Stimulated activated CD8-positive, alpha-beta memory T cell treated with anti-CD3 and anti-CD28 coated beads, Interleukin-7, amount 100 ng/mL, for 4 hours (primary cell): ENCODE results near the gene PRKG1.

ENCODE experiments used
- DNase-seq, 2 donors: peaks; one replicate each; pipeline ENCODE4 v3.0.0-alpha.2; 2020; ENCODE audit warnings: low read depth in 2 of 2

PRKG1 gene

GRCh38 chr10:52063159-52063558, 988.9 kb downstream of the PRKG1 start:
- no peak for DNase-seq

GRCh38 chr10:52064084-52064845, 990.0 kb downstream of the PRKG1 start:
- DNase-seq = no peak

- no peak for DNase-seq
These were observed 992.1 kb downstream of the PRKG1 start for GRCh38 chr10:52066383-52066782.

- no peak for DNase-seq
These were observed 994.2 kb downstream of the PRKG1 start for GRCh38 chr10:52068485-52068884.

GRCh38 chr10:52071814-52072213, 997.5 kb downstream of the PRKG1 start:
- DNase-seq = no peak

- no peak for DNase-seq
These were observed 1000.3 kb downstream of the PRKG1 start for GRCh38 chr10:52074505-52075026.

- no peak for DNase-seq
These were observed 1003.5 kb downstream of the PRKG1 start for GRCh38 chr10:52077814-52078213.

GRCh38 chr10:52078397-52078937, 1004.2 kb downstream of the PRKG1 start:
- DNase-seq = no peak

GRCh38 chr10:52082307-52082706, 1008.0 kb downstream of the PRKG1 start:
- no peak for DNase-seq

GRCh38 chr10:52083422-52083821, 1009.1 kb downstream of the PRKG1 start:
- DNase-seq = no peak

- DNase-seq = no peak
These were observed 1018.1 kb downstream of the PRKG1 start for GRCh38 chr10:52092390-52092789.

GRCh38 chr10:52098130-52098529, 1023.8 kb downstream of the PRKG1 start:
- DNase-seq = no peak

- DNase-seq = no peak
These were observed 1024.8 kb downstream of the PRKG1 start for GRCh38 chr10:52099026-52099600.

- DNase-seq = no peak
These were observed 1025.8 kb downstream of the PRKG1 start for GRCh38 chr10:52100011-52100547.

GRCh38 chr10:52105301-52105700, 1031.0 kb downstream of the PRKG1 start:
- DNase-seq = no peak

- DNase-seq = no peak
These were observed 1031.7 kb downstream of the PRKG1 start for GRCh38 chr10:52106011-52106410.

GRCh38 chr10:52106899-52107298, 1032.6 kb downstream of the PRKG1 start:
- DNase-seq = no peak

- DNase-seq = no peak
These were observed 1033.9 kb downstream of the PRKG1 start for GRCh38 chr10:52108236-52108635.

- DNase-seq = no peak
These were observed 1036.3 kb downstream of the PRKG1 start for GRCh38 chr10:52110576-52110975.

GRCh38 chr10:52111101-52111891, 1037.0 kb downstream of the PRKG1 start:
- no peak for DNase-seq

- DNase-seq = no peak
These were observed 1041.5 kb downstream of the PRKG1 start for GRCh38 chr10:52115823-52116222.

GRCh38 chr10:52119507-52119906, 1045.2 kb downstream of the PRKG1 start:
- DNase-seq = no peak
